A549 (cell line): Measurements from ENCODE around the gene HMGCL. TPM values are rescaled to one million over a fixed set of nuclear protein-coding genes. Genes with fewer than 3 reads are reported as not detected.

Experiments
- ATAC-seq, 2 experiments: fragments of 200-7000 bp in 1 of 2; fragments of >200 bp in 1 of 2; cut with Nextera tagmentation in 1 of 2; cut with Tn5 transposase in 1 of 2; 3 replicates each; pipeline versions ENCODE4 v1.8.0 to v1.9.1; 2018 to 2020; ENCODE audit warnings: mild to moderate bottlenecking in 1 of 2, moderate library complexity in 1 of 2
- CTCF ChIA-PET: fragments of 300-600 bp; sonication (Branson Sonifier 250); formaldehyde crosslinking; extraction: SDS; loops from one replicate; lab custom pipeline; 2021; ENCODE audit warnings: antibody characterized with exemption, inconsistent platforms; lab: Yijun Ruan, JAX
- POLR2A ChIA-PET: fragments of 350-600 bp; formaldehyde crosslinking; extraction: SDS; loops from one replicate; lab custom pipeline; 2021; ENCODE audit warnings: antibody characterized with exemption, inconsistent platforms; lab: Yijun Ruan, JAX
- DNase-seq, 2 experiments: peaks; one replicate each; pipeline versions ENCODE4 v3.0.0 to v3.0.0-alpha.2; 2011 to 2016; ENCODE audit warnings: low read depth in 1 of 2, low spot score in 1 of 2
- FAIRE-seq: peaks from 2 replicates; lab custom pipeline; 2011; peaks lifted over from hg19 to GRCh38; lab: Jason Lieb, UNC
- H3K27ac ChIP-seq, 2 experiments: fragments of >200 bp; sonication (Bioruptor Twin); formaldehyde crosslinking; 3 replicates each; pipeline ENCODE4 v1.5.1; 2016 to 2017
- H3K4me1 ChIP-seq: fragments of >200 bp; sonication (Bioruptor Twin); formaldehyde crosslinking; 3 replicates; pipeline ENCODE4 v1.6.1; 2016
- H3K4me2 ChIP-seq: fragments of >200 bp; sonication (Bioruptor Twin); formaldehyde crosslinking; 3 replicates; pipeline ENCODE4 v1.6.1; 2016
- H3K4me3 ChIP-seq: fragments of >200 bp; sonication (Bioruptor Twin); formaldehyde crosslinking; 3 replicates; pipeline ENCODE4 v1.5.1; 2016
- H3K9me3 ChIP-seq: fragments of >200 bp; sonication (Bioruptor Twin); formaldehyde crosslinking; 3 replicates; pipeline ENCODE4 v1.6.1; 2016
- CBX8 ChIP-seq: fragments of 200-600 bp; sonication (generic); IDR thresholded peaks from 2 replicates; pipeline ENCODE4 v1.6.1; 2016
- CHD2 ChIP-seq: fragments of 150-350 bp; IDR thresholded peaks from 2 replicates; pipeline ENCODE4 v1.6.1; 2014; ENCODE audit warnings: low read length; ENCODE audit not compliant: partially characterized antibody
- CHD4 ChIP-seq: fragments of 200-600 bp; sonication (generic); IDR thresholded peaks from 2 replicates; pipeline ENCODE4 v1.6.1; 2016; ENCODE audit warnings: antibody characterized with exemption, mild to moderate bottlenecking, borderline replicate concordance
- ELK1 ChIP-seq: fragments of 150-350 bp; IDR thresholded peaks from 2 replicates; pipeline ENCODE4 v1.6.1; 2014; ENCODE audit warnings: low read depth, mild to moderate bottlenecking, low read length
- ESRRA ChIP-seq: fragments of 150-350 bp; IDR thresholded peaks from 2 replicates; pipeline ENCODE4 v1.6.1; 2014; ENCODE audit warnings: mild to moderate bottlenecking, low read length, borderline replicate concordance
- HDAC2 ChIP-seq: fragments of 200-600 bp; sonication (generic); IDR thresholded peaks from 2 replicates; pipeline ENCODE4 v1.6.1; 2016
- HMGXB4 ChIP-seq: fragments of 250-450 bp; sonication (Bioruptor Pico); IDR thresholded peaks from 2 replicates; pipeline ENCODE4 v1.5.0; 2021; ENCODE audit warnings: mild to moderate bottlenecking, moderate library complexity, borderline replicate concordance
- KDM1A ChIP-seq: fragments of 200-600 bp; sonication (generic); IDR thresholded peaks from 2 replicates; pipeline ENCODE4 v1.6.1; 2016; ENCODE audit warnings: low read depth, mild to moderate bottlenecking
- MAFK ChIP-seq: fragments of 450-650 bp; IDR thresholded peaks from 2 replicates; pipeline ENCODE4 v1.6.1; 2014; ENCODE audit not compliant: partially characterized antibody
- MAZ ChIP-seq: fragments of 150-350 bp; IDR thresholded peaks from 2 replicates; pipeline ENCODE4 v1.6.1; 2014; ENCODE audit warnings: antibody characterized with exemption, low read depth, low read length, borderline replicate concordance
- PBX3 ChIP-seq: IDR thresholded peaks from 2 replicates; pipeline ENCODE4 v1.6.1; 2012
- POLR2A ChIP-seq: IDR thresholded peaks from 2 replicates; pipeline ENCODE4 v1.6.1; 2012; ENCODE audit warnings: mild to moderate bottlenecking, low read length
- RAD21 ChIP-seq, 2 experiments: fragments of >200 bp in 1 of 2; sonication (Bioruptor Twin) in 1 of 2; formaldehyde crosslinking in 1 of 2; IDR thresholded peaks in 1 of 2; conservative IDR thresholded peaks in 1 of 2; 2 replicates in 1 of 2; 3 replicates in 1 of 2; pipeline ENCODE4 v1.6.1; 2012 to 2018; ENCODE audit warnings: inconsistent platforms in 1 of 2
- RCOR1 ChIP-seq: fragments of 150-350 bp; IDR thresholded peaks from 2 replicates; pipeline ENCODE4 v1.6.1; 2014; ENCODE audit warnings: antibody characterized with exemption, low read length, low read depth
- RNF2 ChIP-seq: fragments of 200-600 bp; sonication (generic); IDR thresholded peaks from 2 replicates; pipeline ENCODE4 v1.6.1; 2016; ENCODE audit warnings: low read depth, mild to moderate bottlenecking, antibody characterized with exemption, moderate library complexity, borderline replicate concordance
- SREBF2 ChIP-seq: fragments of 450-650 bp; IDR thresholded peaks from 2 replicates; pipeline ENCODE4 v1.6.1; 2014; ENCODE audit warnings: mild to moderate bottlenecking, moderate library complexity
- TP53 ChIP-seq: fragments of 250-450 bp; sonication (Bioruptor Pico); IDR thresholded peaks from 2 replicates; pipeline ENCODE4 v1.5.0; 2021; ENCODE audit warnings: mild to moderate bottlenecking, moderate library complexity
- USF2 ChIP-seq: fragments of 450-650 bp; IDR thresholded peaks from 2 replicates; pipeline ENCODE4 v1.6.1; 2014; ENCODE audit warnings: antibody characterized with exemption
- ZC3H11A ChIP-seq: fragments of 450-650 bp; IDR thresholded peaks from 2 replicates; pipeline ENCODE4 v1.6.1; 2014; ENCODE audit warnings: antibody characterized with exemption, mild to moderate bottlenecking
- WGBS: methylation state at CpG from one replicate; pipeline ENCODE4 v1.1.6; 2017; ENCODE audit errors: missing lambda C conversion rate; 5-methylcytosine and 5-hydroxymethylcytosine counted together
- polyA plus RNA-seq, 4 experiments: library from polyadenylated mRNA; depleted of rRNA in 3 of 4; stranded (reverse); fragments of >200 nt; fragmentation: RNase III in 1 of 4; extraction: RNeasy Plus Mini Kit Qiagen cat#74134 plus additional on column Dnase treatment in 1 of 4; gene quantifications; 2 replicates in 3 of 4; 3 replicates in 1 of 4; pipeline ENCODE4 v1.2.3, GENCODE V29; 2011 to 2017

The HMGCL gene
- polyA plus RNA-seq, 2 of the 4 experiments (the other 2 are of a cell fraction) = 11.5 to 18.0 TPM

- CTCF ChIA-PET = interaction anchor here (1.8 to 8.4 kb wide), 2 partner anchors 15 to 30 kb away, joined by 6 to 57 read pairs; no protein-coding TSS in a partner anchor
Measured at GRCh38 chr1:23824711-23825075, 536 bp downstream of the HMGCL start.

GRCh38 chr1:23823767-23824166, 1.5 kb downstream of the HMGCL start:
- no peak for DNase-seq
- TF ChIP-seq RCOR1 (no peak), MAZ (no peak), PBX3 (no peak), TP53 (no peak), CHD2 (no peak), HDAC2 (no peak), USF2 (no peak)
- ChIA-PET CTCF (interaction anchor here (0.9 to 8.4 kb wide), 3 partner anchors 14 to 32 kb away, joined by 4 to 57 read pairs (median 6); no protein-coding TSS in a partner anchor), POLR2A (interaction anchor here (0.6 to 1.1 kb wide), 2 partner anchors 15 to 21 kb away, joined by 3 to 4 read pairs; no protein-coding TSS in a partner anchor)
- 90% methylated on average over 7 of the region's 7 CpGs for WGBS
- no peak for ATAC-seq
- H3K9me3 ChIP-seq = no peaks in the 10 kb centered on the region
- no peaks in the 10 kb centered on the region; the same call in 2 of the 3 replicates for H3K4me1 ChIP-seq
- H3K4me2 ChIP-seq = peak overlapping the region; percentile 82; the same call in 2 of the 3 replicates
- H3K27ac ChIP-seq = no peak overlapping the region
- FAIRE-seq = no peak
- no peak overlapping the region for H3K4me3 ChIP-seq

More at GRCh38 chr1:23824711-23825075, 536 bp downstream of the HMGCL start:
- peak overlapping the region; percentile 80 for H3K4me3 ChIP-seq
- POLR2A ChIA-PET = interaction anchor here (1.1 to 1.6 kb wide), 2 partner anchors 14 to 46 kb away, joined by 7 to 9 read pairs; partner anchors contain the start of gene PITHD1
- FAIRE-seq (no peak), DNase-seq (no peak), ATAC-seq (0 out of 6 replicates have a peak, but pooled peaks of 1 of the 2 experiments have one; percentile 20)
- TF ChIP-seq ELK1 (no peak), RAD21 (conservative IDR thresholded peaks at IDR 0.05 in 1 of 2, IDR thresholded peaks at IDR 0.05 in 1 of 2) (no peak), KDM1A (no peak)
- H3K27ac ChIP-seq = peak overlapping the region; percentile 85 to 100
- WGBS = 3% methylated on average over 8 of the region's 8 CpGs
- peak overlapping the region; percentile 82 for H3K4me2 ChIP-seq
- H3K9me3 ChIP-seq = no peaks in the 10 kb centered on the region
- H3K4me1 ChIP-seq = no peaks in the 10 kb centered on the region; the same call in 2 of the 3 replicates

- TF ChIP-seq RNF2 (no peak), HMGXB4 (no peak), POLR2A (no peak), CBX8 (no peak), SREBF2 (no peak), ESRRA (no peak), KDM1A (no peak), CHD4 (no peak), ELK1 (no peak), ZC3H11A (no peak), RCOR1 (no peak), TP53 (no peak), MAFK (no peak), CHD2 (no peak)
- Histone ChIP-seq H3K9me3 (no peaks in the 10 kb centered on the region), H3K4me1 (no peaks in the 10 kb centered on the region), H3K27ac (no peak overlapping the region), H3K4me2 (no peak overlapping the region), H3K4me3 (no peak overlapping the region)
- ChIA-PET POLR2A (no interaction called here), CTCF (interaction anchor here (0.8 to 8.4 kb wide), 2 partner anchors 8 to 16 kb away, joined by 3 to 57 read pairs; no protein-coding TSS in a partner anchor)
- ATAC-seq (no peak), FAIRE-seq (no peak), DNase-seq (no peak)
- WGBS = 84% methylated on average over 3 of the region's 3 CpGs
Measured at GRCh38 chr1:23817633-23818032, 7.6 kb downstream of the HMGCL start.
